Myometrial cell (primary cell): ENCODE data around the gene ART3. TPM values are rescaled to one million over a fixed set of nuclear protein-coding genes. Genes with fewer than 3 reads are reported as not detected.

ENCODE experiments used
- total RNA-seq: library from RNA; depleted of rRNA; stranded (reverse); fragments of >200 nt; gene quantifications from 2 replicates; pipeline ENCODE4 v1.2.3, GENCODE V29; 2015

Gene ART3, protein sequence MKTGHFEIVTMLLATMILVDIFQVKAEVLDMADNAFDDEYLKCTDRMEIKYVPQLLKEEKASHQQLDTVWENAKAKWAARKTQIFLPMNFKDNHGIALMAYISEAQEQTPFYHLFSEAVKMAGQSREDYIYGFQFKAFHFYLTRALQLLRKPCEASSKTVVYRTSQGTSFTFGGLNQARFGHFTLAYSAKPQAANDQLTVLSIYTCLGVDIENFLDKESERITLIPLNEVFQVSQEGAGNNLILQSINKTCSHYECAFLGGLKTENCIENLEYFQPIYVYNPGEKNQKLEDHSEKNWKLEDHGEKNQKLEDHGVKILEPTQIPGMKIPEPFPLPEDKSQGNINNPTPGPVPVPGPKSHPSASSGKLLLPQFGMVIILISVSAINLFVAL
- not detected in 2 replicates for total RNA-seq

DNA sequence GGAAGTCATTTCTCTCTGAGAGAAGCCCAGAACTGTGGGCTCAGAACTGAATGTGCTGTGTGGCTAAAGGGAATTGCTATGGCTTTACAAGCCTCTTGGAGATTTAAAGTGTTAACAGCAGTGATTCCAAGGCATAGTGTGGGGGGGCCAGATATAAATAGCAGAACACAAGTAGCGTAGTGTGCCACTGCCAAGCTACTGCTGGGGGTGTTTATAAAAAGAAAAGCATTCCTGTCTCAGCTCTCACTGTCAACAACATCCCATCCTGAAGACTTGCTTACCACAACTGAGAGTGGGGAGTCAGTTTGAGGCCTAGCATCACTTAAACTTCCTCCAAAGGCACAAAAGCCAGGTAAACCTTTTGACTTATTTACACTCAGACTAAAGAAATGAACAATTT, at the start of gene ART3:
Gene ART3, plus strand, starts transcription at position 242 of the 400 bp plus-strand sequence. CDS start 1,181 bp downstream, outside the sequence.

DNA sequence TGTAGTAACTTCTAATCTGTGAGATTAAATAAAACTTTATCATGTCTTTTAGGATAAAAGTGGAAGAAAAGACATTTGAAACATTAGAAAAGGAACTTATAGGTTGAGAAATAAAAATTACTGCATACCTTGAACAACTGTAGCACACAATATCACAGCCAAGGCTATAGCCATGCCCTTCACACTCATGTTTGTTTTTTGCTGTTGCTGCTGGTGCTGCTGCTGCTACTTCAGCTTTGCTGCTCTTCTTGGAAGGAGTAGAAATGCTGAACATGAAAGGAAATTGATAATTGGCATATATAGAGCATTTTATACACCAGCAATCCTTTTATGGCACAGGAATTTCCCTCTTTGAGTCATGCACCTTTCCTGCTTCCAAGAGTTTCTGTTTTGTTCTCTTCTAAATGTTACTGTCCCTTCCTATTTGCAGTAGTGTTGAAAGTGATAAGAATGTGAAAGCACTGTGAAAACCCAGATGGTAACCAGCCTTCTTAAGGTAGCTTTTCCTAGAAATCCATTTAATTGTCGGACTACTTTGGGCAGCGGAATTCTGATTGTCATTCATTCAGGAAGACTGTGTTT, 38.6 kb upstream of the ART3 start, which contains the start of gene CXCL11:
Gene CXCL11, minus strand, starts transcription at position 272 of the 582 bp plus-strand sequence. Its CDS starts 83 bp downstream, at position 189.

DNA sequence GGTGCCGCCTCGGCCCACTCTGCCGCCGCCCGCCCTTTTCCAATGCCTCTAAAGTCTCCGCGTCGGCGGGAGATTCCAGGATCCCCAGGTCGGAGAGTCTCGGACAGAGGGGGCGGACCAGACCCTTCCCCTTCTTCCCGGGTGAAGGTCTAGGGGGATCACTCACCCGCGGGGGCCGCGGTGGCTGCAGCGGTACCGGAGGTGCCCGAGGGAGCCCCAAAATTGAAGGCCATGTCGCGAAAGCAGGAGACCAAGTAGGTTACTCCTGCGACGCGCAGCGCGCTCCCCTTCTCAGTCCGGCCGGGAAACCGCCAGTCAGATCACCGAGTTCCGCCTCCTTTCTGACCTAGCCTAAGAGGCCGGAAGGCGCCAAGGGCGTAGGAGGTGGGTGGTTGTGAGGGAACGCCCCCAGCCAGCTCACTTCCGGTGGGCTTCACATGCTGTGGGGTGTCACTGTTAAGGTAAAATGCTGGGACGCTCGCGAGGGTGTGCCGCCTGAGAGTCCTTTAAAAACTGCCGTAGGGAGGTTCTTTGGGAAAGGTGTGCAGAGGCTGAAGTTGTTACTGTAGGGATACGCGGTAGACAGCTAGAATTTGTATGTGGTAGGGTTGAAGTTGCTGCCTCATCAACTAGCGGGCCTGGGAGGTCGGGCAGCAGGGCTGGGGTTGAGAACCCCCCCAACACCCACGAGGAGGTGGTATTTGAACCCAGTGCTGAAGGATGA, 73.8 kb downstream of the ART3 start, which contains the start of gene NUP54:
Gene NUP54, minus strand, starts transcription at position 256 of the 724 bp plus-strand sequence. Its CDS starts 23 bp downstream, at position 233.

Other genes with a start within 250 kb of the ART3 start
- not detected in 2 replicates for gene PPEF2, start 172.3 kb upstream of the ART3 start, total RNA-seq
- gene NAAA, start 133.7 kb upstream of the ART3 start, total RNA-seq, result 32.9 and 97.7 TPM in 2 replicates
- gene SDAD1, start 83.8 kb upstream of the ART3 start, total RNA-seq, result 21.6 and 25.3 TPM in 2 replicates
- not detected in 2 replicates for gene CXCL9, start 67.2 kb upstream of the ART3 start, total RNA-seq
- gene CXCL10, start 51.2 kb upstream of the ART3 start, total RNA-seq, result not detected in 2 replicates
- gene CXCL11, start 38.6 kb upstream of the ART3 start, total RNA-seq, result not detected in 2 replicates
- gene NUP54, start 73.7 kb downstream of the ART3 start, total RNA-seq, result 38.5 and 46.7 TPM in 2 replicates
- 115 and 135 TPM in 2 replicates for gene SCARB2, start 139.1 kb downstream of the ART3 start, total RNA-seq
- under 0.01 and 0.86 TPM in 2 replicates for gene FAM47E, start 177.0 kb downstream of the ART3 start, total RNA-seq
- 3.7 and 4.3 TPM in 2 replicates for gene STBD1, start 232.0 kb downstream of the ART3 start, total RNA-seq